GM19099 (cell line): Measurements from ENCODE around the gene TANGO2.

Source experiments
- POLR2A ChIP-seq: IDR thresholded peaks from 3 replicates; pipeline ENCODE4 v1.6.1; 2011; ENCODE audit warnings: low read depth; ENCODE audit not compliant: insufficient read length; ENCODE audit errors: extremely low read depth

TANGO2 gene

GRCh38 chr22:19988965-19989724 is 31.8 kb upstream of the TANGO2 start:
- no peak for TF ChIP-seq POLR2A

- no peak for TF ChIP-seq POLR2A
Measured at GRCh38 chr22:19989725-19990067, 31.2 kb upstream of the TANGO2 start.

GRCh38 chr22:19990188-19990587 is 30.7 kb upstream of the TANGO2 start:
- no peak for TF ChIP-seq POLR2A

GRCh38 chr22:19990609-19991394 is 30.1 kb upstream of the TANGO2 start:
- TF ChIP-seq POLR2A = no peak

- no peak for TF ChIP-seq POLR2A
Measured at GRCh38 chr22:19991395-19991644, 29.6 kb upstream of the TANGO2 start.

- no peak for TF ChIP-seq POLR2A
Measured at GRCh38 chr22:19991645-19992451, 29.1 kb upstream of the TANGO2 start.

- no peak for TF ChIP-seq POLR2A
Measured at GRCh38 chr22:19992481-19992911, 28.4 kb upstream of the TANGO2 start.

- no peak for TF ChIP-seq POLR2A
Measured at GRCh38 chr22:19992921-19993355, 28.0 kb upstream of the TANGO2 start.

- TF ChIP-seq POLR2A = no peak
Measured at GRCh38 chr22:19993926-19994325, 27.0 kb upstream of the TANGO2 start.

GRCh38 chr22:19994851-19995610 is 25.9 kb upstream of the TANGO2 start:
- TF ChIP-seq POLR2A = no peak

GRCh38 chr22:19995611-19996339 is 25.1 kb upstream of the TANGO2 start:
- no peak for TF ChIP-seq POLR2A

GRCh38 chr22:19996694-19997384 is 24.1 kb upstream of the TANGO2 start:
- no peak for TF ChIP-seq POLR2A

- TF ChIP-seq POLR2A = no peak
Measured at GRCh38 chr22:19997561-19998231, 23.2 kb upstream of the TANGO2 start.
